GM12892 (cell line): ENCODE measurements around the gene AFMID.

Experiments
- DNase-seq: peaks from one replicate; pipeline ENCODE4 v3.0.0; 2011; ENCODE audit not compliant: insufficient read length
- FAIRE-seq: peaks from 2 replicates; lab custom pipeline; 2011; peaks lifted over from hg19 to GRCh38; lab: Jason Lieb, UNC
- POLR2A ChIP-seq: IDR thresholded peaks from 2 replicates; pipeline ENCODE4 v1.6.1; 2011; ENCODE audit warnings: low read depth, low read length, control low read depth
- POLR2AphosphoS5 ChIP-seq: IDR thresholded peaks from 2 replicates; pipeline ENCODE4 v1.6.1; 2011; ENCODE audit warnings: low read depth, low read length, control low read depth
- TAF1 ChIP-seq: IDR thresholded peaks from 2 replicates; pipeline ENCODE4 v1.6.1; 2011; ENCODE audit warnings: low read depth, mild to moderate bottlenecking, control low read depth, low read length, borderline replicate concordance

Gene AFMID

DNA sequence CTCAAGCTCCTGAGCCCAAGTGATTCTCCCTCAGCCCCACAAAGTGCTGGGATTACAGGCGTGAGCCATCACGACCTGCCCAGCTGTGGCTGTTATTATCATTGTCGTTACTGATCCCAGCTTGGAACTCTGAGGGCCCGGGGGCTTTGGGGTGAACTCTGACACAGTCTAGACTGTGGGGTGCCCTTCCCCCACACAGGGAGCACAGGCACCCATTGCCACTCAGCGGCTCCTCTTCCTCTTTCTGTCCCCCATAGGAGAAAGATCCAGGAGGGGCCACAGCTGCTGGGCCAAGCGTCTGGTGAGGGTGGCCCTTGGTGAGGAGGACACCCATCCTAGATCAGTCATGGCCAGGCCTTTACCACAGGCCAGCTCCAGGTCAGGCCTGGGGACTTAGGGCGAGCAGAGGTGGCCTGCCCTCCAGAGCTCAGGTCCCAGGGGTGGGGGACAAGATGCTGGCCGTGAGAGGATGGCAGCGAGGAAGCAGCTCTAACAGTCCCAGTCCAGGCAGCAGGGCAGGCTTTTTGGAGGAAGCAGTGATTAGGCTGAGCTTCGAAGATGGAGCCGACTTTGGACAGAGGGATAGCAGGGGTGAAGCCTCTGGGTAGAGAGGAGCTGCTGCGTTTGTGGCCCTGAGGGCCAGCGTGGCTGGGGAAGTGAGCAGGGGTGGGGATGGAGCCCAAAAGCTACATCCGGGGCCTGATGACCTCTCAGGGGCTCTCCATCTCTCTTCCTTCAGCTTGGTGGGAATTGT lies 69.0 kb downstream of the AFMID start:
- DNase-seq, result no peak
- FAIRE-seq, result no peak
- TF ChIP-seq TAF1, result no peak
- TF ChIP-seq POLR2AphosphoS5, result no peak
- TF ChIP-seq POLR2A, result no peak

GRCh38 chr17:78256707-78257591 lies 69.8 kb downstream of the AFMID start:
- DNase-seq, result no peak
- FAIRE-seq, result no peak
- no peak for TF ChIP-seq TAF1
- TF ChIP-seq POLR2AphosphoS5, result no peak
- no peak for TF ChIP-seq POLR2A
